Spleen (tissue), 11 donors: ENCODE results near the gene TTLL5. TPM values are rescaled to one million over a fixed set of nuclear protein-coding genes. Genes with fewer than 3 reads are reported as not detected.

ENCODE experiments used
- DNase-seq: peaks from one replicate; pipeline ENCODE4 v3.0.0-alpha.2; 2020
- H3K27ac ChIP-seq, 8 donors: fragments of 200-600 bp; sonication (generic) in 7 of 8; 1 replicate in 4 of 8; 2 replicates in 4 of 8; pipeline versions ENCODE4 v1.5.0 to v1.8.0; 2016 to 2021; ENCODE audit warnings: inconsistent platforms in 4 of 8, mild to moderate bottlenecking in 4 of 8, moderate library complexity in 1 of 8
- H3K27me3 ChIP-seq, 7 donors: fragments of 200-600 bp; sonication (generic) in 6 of 7; replicated peaks in 1 of 7; 1 replicate in 4 of 7; 2 replicates in 3 of 7; pipeline versions ENCODE4 v1.5.0 to v1.8.0; 2016 to 2021; ENCODE audit warnings: inconsistent platforms in 3 of 7, mild to moderate bottlenecking in 1 of 7
- H3K36me3 ChIP-seq, 6 donors: fragments of 200-600 bp; sonication (generic) in 5 of 6; 1 replicate in 4 of 6; 2 replicates in 2 of 6; pipeline versions ENCODE4 v1.5.0 to v1.8.0; 2016 to 2021; ENCODE audit warnings: inconsistent platforms in 2 of 6
- H3K4me1 ChIP-seq, 6 donors: fragments of 200-600 bp; sonication (generic) in 5 of 6; 1 replicate in 3 of 6; 2 replicates in 3 of 6; pipeline versions ENCODE4 v1.5.0 to v1.8.0; 2016 to 2021; ENCODE audit warnings: inconsistent platforms in 3 of 6
- H3K4me3 ChIP-seq, 8 donors: fragments of 200-600 bp; sonication (generic) in 7 of 8; 1 replicate in 4 of 8; 2 replicates in 4 of 8; pipeline versions ENCODE4 v1.5.0 to v1.8.0; 2016 to 2021; ENCODE audit warnings: inconsistent platforms in 4 of 8, mild to moderate bottlenecking in 4 of 8, moderate library complexity in 2 of 8
- H3K9me3 ChIP-seq, 8 donors: fragments of 200-600 bp; sonication (generic) in 7 of 8; 1 replicate in 4 of 8; 2 replicates in 4 of 8; pipeline versions ENCODE4 v1.5.0 to v1.8.0; 2016 to 2021; ENCODE audit warnings: inconsistent platforms in 4 of 8
- CTCF ChIP-seq, 11 experiments: fragments of 200-600 bp in 7 of 11; fragments of 450-650 bp in 4 of 11; sonication (generic) in 4 of 11; IDR thresholded peaks in 8 of 11; conservative IDR thresholded peaks in 3 of 11; 1 replicate in 7 of 11; 2 replicates in 4 of 11; pipeline versions ENCODE4 v1.4.0 to v1.8.0; 2016 to 2021; ENCODE audit warnings: antibody characterized with exemption in 11 of 11, inconsistent platforms in 4 of 11, mild to moderate bottlenecking in 1 of 11
- POLR2A ChIP-seq, 3 donors: fragments of 450-650 bp; IDR thresholded peaks; one replicate each; pipeline ENCODE4 v1.5.1; 2017; ENCODE audit warnings: antibody characterized with exemption in 3 of 3, mild to moderate bottlenecking in 1 of 3
- POLR2AphosphoS5 ChIP-seq, 3 donors: sonication (generic); formaldehyde crosslinking; IDR thresholded peaks; one replicate each; pipeline ENCODE4 v1.5.1; 2017; ENCODE audit warnings: antibody characterized with exemption in 3 of 3
- WGBS, 5 donors: extraction: QIAGEN DNeasy Blood & Tissue Kit in 3 of 5; methylation state at CpG; one replicate each; pipeline versions ENCODE4 v1.1.5 to v1.1.7; 2013 to 2018; 5-methylcytosine and 5-hydroxymethylcytosine counted together
- intact Hi-C: fragments of 100-400 bp; cut with DNase I; formaldehyde crosslinking; loops from one replicate; pipeline ENCODE4 v1.15.0; 2023; ENCODE audit warnings: low total_unique reads
- polyA plus RNA-seq, 3 donors: library from polyadenylated mRNA; stranded (reverse); fragments of 200-250 nt; gene quantifications; one replicate each; pipeline ENCODE4 v1.2.1, GENCODE V29; 2013
- total RNA-seq, 7 donors: library from RNA; depleted of rRNA in 3 of 7; stranded (reverse); fragments of >200 nt in 3 of 7; fragmentation: NEBNext Ultra II Directional in 4 of 7; extraction: Animal tissue kit (Norgen Biotek cat#: 25700) in 4 of 7; gene quantifications; one replicate each; pipeline versions ENCODE4 v1.1.0 to v1.2.1, GENCODE V29; 2016 to 2021
- donor health status: healthy with polysubstance abuse.
- donor health status: DM: no; HTN: no; CAD: no; lungs with moderate emphysema.
- donor health status: DM: no; HTN: no; CAD: no.
- donor health status: Bipolar disorder and iron deficiency.
- donor health status: healthy.
- donor health status: DM: no; HTN: no; CAD: no.
- donor health status: DM: yes; HTN: yes; CAD: no.

TTLL5 gene
- total and polyA plus RNA-seq, 10 donors, result 4.5 to 44.1 (median 31.6) TPM

- Histone ChIP-seq H3K27me3 (no peaks in the 10 kb centered on the region), H3K9me3 (no peaks in the 10 kb centered on the region), H3K4me3 (no peak overlapping the region), H3K4me1 (no peaks in the 10 kb centered on the region), H3K36me3 (peaks cover 0 to 74% (median 6%) of the 10 kb centered on the region in 6 donors), H3K27ac (no peak overlapping the region)
- DNase-seq, result no peak
- WGBS, 5 donors, result 85 to 95% (median 90%) methylated on average over 4 of the region's 4 CpGs
- intact Hi-C loops, result no loop called here
- TF ChIP-seq POLR2A (IDR thresholded peaks at IDR 0.05) (no peak), CTCF (IDR thresholded peaks at IDR 0.05 in 8 of 11, conservative IDR thresholded peaks at IDR 0.05 in 3 of 11) (no peak), POLR2AphosphoS5 (IDR thresholded peaks at IDR 0.05) (no peak)
Observed at GRCh38 chr14:75753696-75754095, 92.7 kb downstream of the TTLL5 start.

- 75 to 87% (median 83%) methylated on average over 4 of the region's 4 CpGs for WGBS, 5 donors
- Histone ChIP-seq H3K4me1 (no peaks in the 10 kb centered on the region), H3K27ac (no peak overlapping the region), H3K4me3 (no peak overlapping the region), H3K9me3 (no peaks in the 10 kb centered on the region), H3K36me3 (peaks cover 0 to 42% (median 4%) of the 10 kb centered on the region in 6 donors), H3K27me3 (no peaks in the 10 kb centered on the region)
- no peak for TF ChIP-seq POLR2A (IDR thresholded peaks at IDR 0.05)
- no peak for TF ChIP-seq CTCF (IDR thresholded peaks at IDR 0.05 in 8 of 11, conservative IDR thresholded peaks at IDR 0.05 in 3 of 11)
- TF ChIP-seq POLR2AphosphoS5 (IDR thresholded peaks at IDR 0.05), result no peak
- no peak for DNase-seq
- intact Hi-C loops, result no loop called here
Observed at GRCh38 chr14:75757644-75758402, 96.8 kb downstream of the TTLL5 start.

- DNase-seq, result no peak
- Histone ChIP-seq H3K27ac (no peak overlapping the region), H3K36me3 (peaks cover 0 to 40% (median 14%) of the 10 kb centered on the region in 6 donors), H3K9me3 (no peaks in the 10 kb centered on the region), H3K4me3 (no peak overlapping the region), H3K4me1 (no peaks in the 10 kb centered on the region), H3K27me3 (no peaks in the 10 kb centered on the region)
- 97 to 99% (median 98%) methylated on average over 4 of the region's 4 CpGs for WGBS, 5 donors
- intact Hi-C loops, result no loop called here
- TF ChIP-seq POLR2AphosphoS5 (IDR thresholded peaks at IDR 0.05) (no peak), CTCF (IDR thresholded peaks at IDR 0.05 in 8 of 11, conservative IDR thresholded peaks at IDR 0.05 in 3 of 11) (no peak), POLR2A (IDR thresholded peaks at IDR 0.05) (no peak)
Observed at GRCh38 chr14:75764020-75764419, 103.0 kb downstream of the TTLL5 start.

GRCh38 chr14:75769047-75769685 is 108.1 kb downstream of the TTLL5 start:
- Histone ChIP-seq H3K4me3 (no peak overlapping the region), H3K36me3 (peaks cover 0 to 69% (median 14%) of the 10 kb centered on the region in 6 donors), H3K9me3 (no peaks in the 10 kb centered on the region), H3K27ac (no peak overlapping the region), H3K4me1 (no peaks in the 10 kb centered on the region), H3K27me3 (no peaks in the 10 kb centered on the region)
- 78 to 86% (median 81%) methylated on average over 9 of the region's 9 CpGs for WGBS, 5 donors
- no peak for TF ChIP-seq CTCF (IDR thresholded peaks at IDR 0.05 in 8 of 11, conservative IDR thresholded peaks at IDR 0.05 in 3 of 11)
- TF ChIP-seq POLR2AphosphoS5 (IDR thresholded peaks at IDR 0.05), result no peak
- no peak for TF ChIP-seq POLR2A (IDR thresholded peaks at IDR 0.05)
- no peak for DNase-seq
- intact Hi-C loops, result no loop called here
